CD4-positive, alpha-beta T cell (primary cell): ENCODE data around the gene BDP1. TPM values are rescaled to one million over a fixed set of nuclear protein-coding genes. Genes with fewer than 3 reads are reported as not detected.
"Not testable (repeated sequence)": the region's sequence is repeated elsewhere in the genome, so short reads cannot be mapped to it uniquely, and the experiment has no call there.

ENCODE experiments used
- ATAC-seq: fragments of 200-7000 bp; cut with Tn5 transposase; one replicate; pipeline ENCODE4 v1.10.0; 2022; ENCODE audit warnings: mild to moderate bottlenecking; ENCODE audit not compliant: poor library complexity
- CTCF ChIA-PET: fragments of 350-600 bp; sonication (Branson Sonifier 250); formaldehyde crosslinking; loops from one replicate; lab custom pipeline; 2021; ENCODE audit warnings: antibody characterized with exemption, inconsistent platforms; lab: Charles Lee
- POLR2A ChIA-PET: fragments of 350-600 bp; sonication (Branson Sonifier 250); formaldehyde crosslinking; loops from one replicate; lab custom pipeline; 2021; ENCODE audit warnings: antibody characterized with exemption, inconsistent platforms; lab: Charles Lee
- DNase-seq, 14 experiments: peaks; one replicate each; pipeline ENCODE4 v3.0.0-alpha.2; 2013 to 2020; ENCODE audit warnings: mixed read lengths in 2 of 14
- H3K27ac ChIP-seq, 2 donors: one replicate each; pipeline versions ENCODE4 v1.5.1 to v1.7.0; 2013; ENCODE audit warnings: low read length in 2 of 2, low read depth in 1 of 2, mild to moderate bottlenecking in 1 of 2
- H3K27me3 ChIP-seq, 2 experiments: 1 replicate in 1 of 2; 2 replicates in 1 of 2; pipeline versions ENCODE4 v1.6.1 to v1.7.0; 2013; ENCODE audit warnings: low read length in 2 of 2, control low read depth in 1 of 2, mild to moderate bottlenecking in 1 of 2, moderate library complexity in 1 of 2; ENCODE audit not compliant: insufficient read depth in 2 of 2, control insufficient read depth in 1 of 2
- H3K36me3 ChIP-seq: one replicate; pipeline ENCODE4 v1.6.1; 2013; ENCODE audit warnings: low read length, control low read depth; ENCODE audit not compliant: insufficient read depth
- H3K4me1 ChIP-seq: one replicate; pipeline ENCODE4 v1.6.1; 2013; ENCODE audit warnings: low read length, control low read depth; ENCODE audit not compliant: insufficient read depth
- H3K4me3 ChIP-seq: one replicate; pipeline ENCODE4 v1.5.1; 2013; ENCODE audit warnings: mild to moderate bottlenecking, low read length, moderate library complexity
- H3K9me3 ChIP-seq, 2 experiments: 1 replicate in 1 of 2; 2 replicates in 1 of 2; pipeline versions ENCODE4 v1.6.1 to v1.7.0; 2013; ENCODE audit warnings: low read length in 2 of 2, mild to moderate bottlenecking in 2 of 2, control low read depth in 1 of 2, moderate library complexity in 1 of 2; ENCODE audit not compliant: control insufficient read depth in 1 of 2, insufficient read depth in 1 of 2
- H3K27ac Mint-ChIP-seq: one replicate; pipeline ENCODE4 v1.8.0; 2020; ENCODE audit warnings: mixed read lengths
- H3K27me3 Mint-ChIP-seq: one replicate; pipeline ENCODE4 v1.8.0; 2021; ENCODE audit warnings: mixed read lengths
- H3K36me3 Mint-ChIP-seq: one replicate; pipeline ENCODE4 v1.8.0; 2021; ENCODE audit warnings: low read depth, mixed read lengths
- H3K4me1 Mint-ChIP-seq: one replicate; pipeline ENCODE4 v1.8.0; 2021; ENCODE audit warnings: low read depth, mixed read lengths
- H3K4me3 Mint-ChIP-seq: one replicate; pipeline ENCODE4 v1.8.0; 2020; ENCODE audit warnings: mild to moderate bottlenecking, mixed read lengths
- H3K9me3 Mint-ChIP-seq: one replicate; pipeline ENCODE4 v1.8.0; 2020; ENCODE audit warnings: mixed read lengths
- intact Hi-C, 2 experiments: fragments of 100-400 bp; cut with DNase I in 1 of 2; cut with micrococcal nuclease in 1 of 2; formaldehyde crosslinking; loops; one replicate each; pipeline versions ENCODE4 v1.15.1 to v1.9.0; 2023 to 2025; cut with DNase I, micrococcal nuclease
- total RNA-seq, 174 experiments: library from RNA in 2 of 174; stranded (reverse) in 2 of 174; gene quantifications; one replicate each; pipeline ENCODE4 v1.2.3 and lab custom pipeline; 2021 to 2026

Gene BDP1
- total RNA-seq, 2 experiments from 2014 or later = 31.3 to 31.9 TPM

- H3K9me3 ChIP-seq, H3K36me3 ChIP-seq, H3K27ac ChIP-seq, H3K9me3 Mint-ChIP-seq, intact Hi-C loops, CTCF ChIA-PET, POLR2A ChIA-PET, H3K4me1 ChIP-seq, H3K4me3 Mint-ChIP-seq, H3K36me3 Mint-ChIP-seq, DNase-seq, H3K27ac Mint-ChIP-seq, H3K4me1 Mint-ChIP-seq, H3K4me3 ChIP-seq, H3K27me3 ChIP-seq, ATAC-seq: not testable (repeated sequence)
- peaks cover 26% of the 10 kb centered on the region for H3K27me3 Mint-ChIP-seq
These were observed 31.6 kb upstream of the BDP1 start for GRCh38 chr5:71423896-71424295.

GRCh38 chr5:71426686-71427474, 28.6 kb upstream of the BDP1 start:
- H3K4me3 Mint-ChIP-seq, H3K4me3 ChIP-seq, DNase-seq, H3K4me1 Mint-ChIP-seq, ATAC-seq, POLR2A ChIA-PET, H3K4me1 ChIP-seq, H3K36me3 ChIP-seq, intact Hi-C loops, H3K9me3 ChIP-seq, H3K27me3 Mint-ChIP-seq, H3K36me3 Mint-ChIP-seq, H3K9me3 Mint-ChIP-seq, CTCF ChIA-PET, H3K27ac Mint-ChIP-seq, H3K27me3 ChIP-seq, H3K27ac ChIP-seq: not testable (repeated sequence)

DNA sequence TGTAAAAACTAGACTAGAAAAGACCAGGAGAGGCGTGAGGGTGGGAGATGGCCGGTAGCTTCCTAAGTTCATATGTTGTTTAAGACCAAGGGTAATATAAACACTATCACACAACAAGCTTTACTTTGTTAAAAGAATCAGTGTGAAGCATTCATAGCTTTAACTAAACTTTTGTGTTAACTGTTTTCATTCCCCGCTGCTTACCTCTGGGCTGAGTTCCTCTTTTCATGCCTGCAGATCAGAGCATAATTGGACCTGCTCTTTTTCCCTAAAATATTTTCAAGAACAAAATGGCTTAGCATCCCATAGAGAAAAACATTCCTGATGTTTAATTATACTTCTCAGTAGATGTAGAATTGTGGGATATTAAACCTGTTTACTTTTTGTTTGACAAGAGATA, 23.0 kb upstream of the BDP1 start:
- H3K36me3 ChIP-seq, ATAC-seq, H3K4me1 ChIP-seq, H3K27me3 ChIP-seq, DNase-seq, intact Hi-C loops, H3K27ac Mint-ChIP-seq, H3K9me3 ChIP-seq, H3K4me3 Mint-ChIP-seq, H3K9me3 Mint-ChIP-seq, H3K27ac ChIP-seq, H3K36me3 Mint-ChIP-seq, H3K4me1 Mint-ChIP-seq, POLR2A ChIA-PET, H3K4me3 ChIP-seq, CTCF ChIA-PET: not testable (repeated sequence)
- H3K27me3 Mint-ChIP-seq = peaks cover 32% of the 10 kb centered on the region

DNA sequence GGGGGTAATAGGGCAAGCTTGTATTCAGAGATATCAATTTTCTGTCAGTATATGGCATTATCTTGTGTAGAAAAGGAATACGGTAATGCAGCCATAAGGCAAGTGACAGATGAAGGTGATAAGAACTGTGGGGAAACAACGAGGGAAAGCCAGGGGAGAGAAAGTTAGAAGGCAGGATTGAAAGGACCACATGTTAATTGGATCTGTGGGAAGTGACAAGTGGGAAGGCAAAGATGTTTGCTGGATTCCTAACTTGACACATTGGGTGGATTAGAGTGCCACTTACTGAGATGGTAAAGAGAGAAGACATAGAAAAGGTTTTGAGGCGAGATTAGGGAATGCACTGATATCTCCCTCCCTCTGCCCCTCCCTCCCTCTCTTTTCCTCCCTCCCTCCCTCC, 20.6 kb upstream of the BDP1 start:
- POLR2A ChIA-PET, H3K27ac ChIP-seq, H3K4me3 Mint-ChIP-seq, H3K4me3 ChIP-seq, H3K4me1 ChIP-seq, H3K9me3 Mint-ChIP-seq, H3K4me1 Mint-ChIP-seq, H3K36me3 Mint-ChIP-seq, H3K36me3 ChIP-seq, CTCF ChIA-PET, intact Hi-C loops, H3K9me3 ChIP-seq, ATAC-seq, H3K27me3 ChIP-seq, H3K27ac Mint-ChIP-seq, DNase-seq: not testable (repeated sequence)
- peaks cover 32% of the 10 kb centered on the region for H3K27me3 Mint-ChIP-seq

DNA sequence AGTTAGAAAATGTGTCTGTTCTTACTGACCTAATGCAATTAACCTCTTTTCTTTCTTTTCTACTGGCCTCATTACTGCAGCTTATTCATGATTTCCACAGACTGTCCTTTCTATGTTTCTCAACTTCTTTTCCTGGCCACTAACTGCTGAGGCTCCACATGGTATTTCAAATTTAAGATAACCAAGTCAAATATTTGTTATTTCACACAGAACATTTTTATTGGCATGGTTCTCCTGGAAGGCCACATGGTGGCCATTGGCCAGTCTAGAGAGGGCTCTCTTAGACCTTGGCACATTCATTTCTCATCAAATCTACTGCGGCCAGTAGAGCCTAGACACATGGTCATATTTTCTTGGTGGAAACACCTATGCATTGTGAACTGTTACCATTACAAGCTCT, 13.9 kb upstream of the BDP1 start:
- H3K36me3 ChIP-seq, H3K27ac ChIP-seq, H3K4me3 Mint-ChIP-seq, H3K4me3 ChIP-seq, ATAC-seq, H3K4me1 ChIP-seq, H3K9me3 Mint-ChIP-seq, POLR2A ChIA-PET, DNase-seq, H3K27me3 ChIP-seq, H3K27ac Mint-ChIP-seq, intact Hi-C loops, H3K36me3 Mint-ChIP-seq, H3K4me1 Mint-ChIP-seq, H3K9me3 ChIP-seq, CTCF ChIA-PET: not testable (repeated sequence)
- H3K27me3 Mint-ChIP-seq = peaks cover 43% of the 10 kb centered on the region

GRCh38 chr5:71443891-71444290, 11.6 kb upstream of the BDP1 start:
- POLR2A ChIA-PET, H3K27ac Mint-ChIP-seq, intact Hi-C loops, H3K27ac ChIP-seq, DNase-seq, H3K4me1 ChIP-seq, H3K36me3 Mint-ChIP-seq, H3K9me3 Mint-ChIP-seq, H3K27me3 ChIP-seq, H3K36me3 ChIP-seq, H3K4me3 ChIP-seq, H3K4me3 Mint-ChIP-seq, H3K9me3 ChIP-seq, ATAC-seq: not testable (repeated sequence)
- CTCF ChIA-PET = interaction anchor here (0.6 kb wide), 1 partner anchor 9 kb away, joined by 4 read pairs; no protein-coding TSS in a partner anchor
- Mint-ChIP-seq H3K27me3 (peaks cover 46% of the 10 kb centered on the region), H3K4me1 (peaks cover 13% of the 10 kb centered on the region)

DNA sequence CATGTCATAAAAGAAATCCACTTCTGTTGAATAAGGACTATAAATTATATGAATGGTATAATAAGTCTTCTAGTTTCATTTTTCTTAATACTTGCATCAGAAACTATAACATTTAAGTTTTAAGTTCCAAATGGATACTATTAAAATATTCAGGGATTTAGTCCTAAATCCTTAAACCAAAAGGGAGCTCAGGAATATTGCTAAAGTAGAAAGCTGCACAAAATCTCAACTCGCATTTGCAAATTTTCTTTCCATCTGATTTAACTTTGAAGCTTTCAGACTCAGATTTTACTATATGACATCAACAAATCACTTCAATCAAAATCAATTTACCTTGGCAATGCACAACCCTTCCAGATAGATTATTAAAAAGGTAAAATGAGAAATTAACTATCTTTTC, 10.4 kb upstream of the BDP1 start:
- H3K9me3 ChIP-seq, H3K4me3 Mint-ChIP-seq, H3K4me3 ChIP-seq, intact Hi-C loops, H3K27ac ChIP-seq, H3K36me3 ChIP-seq, ATAC-seq, H3K27me3 ChIP-seq, H3K27ac Mint-ChIP-seq, CTCF ChIA-PET, POLR2A ChIA-PET, H3K36me3 Mint-ChIP-seq, DNase-seq, H3K9me3 Mint-ChIP-seq, H3K4me1 ChIP-seq: not testable (repeated sequence)
- H3K4me1 Mint-ChIP-seq = peaks cover 13% of the 10 kb centered on the region
- peaks cover 52% of the 10 kb centered on the region for H3K27me3 Mint-ChIP-seq
